NB4 (cell line): ENCODE data around the gene CLPTM1L.
"Not testable (repeated sequence)": the region's sequence is repeated elsewhere in the genome, so short reads cannot be mapped to it uniquely, and the experiment has no call there.

Experiments used
- DNase-seq: peaks from one replicate; pipeline ENCODE4 v3.0.0; 2010; ENCODE audit warnings: low read depth
- H3K4me3 ChIP-seq: one replicate; pipeline ENCODE4 v1.5.1; 2011; ENCODE audit warnings: mild to moderate bottlenecking, low read depth, low read length, moderate library complexity
- CTCF ChIP-seq: IDR thresholded peaks from one replicate; pipeline ENCODE4 v1.5.1; 2012; ENCODE audit warnings: low read depth, low read length
- MAX ChIP-seq: IDR thresholded peaks from 2 replicates; pipeline ENCODE4 v1.6.1; 2011; ENCODE audit warnings: low read depth, low read length
- MYC ChIP-seq: IDR thresholded peaks from 2 replicates; pipeline ENCODE4 v1.6.1; 2011; ENCODE audit warnings: low read depth, low read length
- POLR2A ChIP-seq: IDR thresholded peaks from 2 replicates; pipeline ENCODE4 v1.6.1; 2011; ENCODE audit warnings: mild to moderate bottlenecking; ENCODE audit not compliant: insufficient read length; ENCODE audit errors: extremely low read depth

The CLPTM1L gene

GRCh38 chr5:1277331-1277730 is 67.6 kb downstream of the CLPTM1L start:
- no peak for DNase-seq
- no peak overlapping the region for H3K4me3 ChIP-seq
- TF ChIP-seq MAX (no peak), POLR2A (no peak), MYC (no peak), CTCF (no peak)

GRCh38 chr5:1276930-1277329 is 68.0 kb downstream of the CLPTM1L start:
- DNase-seq = no peak
- H3K4me3 ChIP-seq = no peak overlapping the region
- TF ChIP-seq MAX (no peak), CTCF (no peak), MYC (no peak), POLR2A (no peak)

- not testable (repeated sequence) for DNase-seq
Observed at GRCh38 chr5:1275397-1276391, 69.2 kb downstream of the CLPTM1L start.

GRCh38 chr5:1274471-1274870 is 70.4 kb downstream of the CLPTM1L start:
- no peak overlapping the region for H3K4me3 ChIP-seq
- TF ChIP-seq MYC = no peak
- no peak for TF ChIP-seq MAX
- TF ChIP-seq CTCF = no peak
- TF ChIP-seq POLR2A = no peak
- DNase-seq = no peak

More at GRCh38 chr5:1275397-1276391, 69.2 kb downstream of the CLPTM1L start:
- H3K4me3 ChIP-seq = not testable (repeated sequence)

GRCh38 chr5:1273745-1274144 is 71.2 kb downstream of the CLPTM1L start:
- H3K4me3 ChIP-seq = no peak overlapping the region
- TF ChIP-seq MYC = no peak
- no peak for TF ChIP-seq POLR2A
- no peak for TF ChIP-seq MAX
- no peak for TF ChIP-seq CTCF
- DNase-seq = no peak

- TF ChIP-seq POLR2A (no peak), MYC (no peak), MAX (no peak), CTCF (no peak)
- no peak overlapping the region for H3K4me3 ChIP-seq
- no peak for DNase-seq
Observed at GRCh38 chr5:1272201-1272600, 72.7 kb downstream of the CLPTM1L start.
